Activated naive CD8-positive, alpha-beta T cell treated with anti-CD3 and anti-CD28 coated beads, Interleukin-2, amount 50 U/mL, for 16 hours (primary cell): ENCODE measurements around the gene PRRX2.
"Not testable (repeated sequence)": the region's sequence is repeated elsewhere in the genome, so short reads cannot be mapped to it uniquely, and the experiment has no call there.

Experiments used
- DNase-seq: peaks from one replicate; pipeline ENCODE4 v3.0.0-alpha.2; 2020; ENCODE audit warnings: low read depth, low spot score

PRRX2 gene

DNA sequence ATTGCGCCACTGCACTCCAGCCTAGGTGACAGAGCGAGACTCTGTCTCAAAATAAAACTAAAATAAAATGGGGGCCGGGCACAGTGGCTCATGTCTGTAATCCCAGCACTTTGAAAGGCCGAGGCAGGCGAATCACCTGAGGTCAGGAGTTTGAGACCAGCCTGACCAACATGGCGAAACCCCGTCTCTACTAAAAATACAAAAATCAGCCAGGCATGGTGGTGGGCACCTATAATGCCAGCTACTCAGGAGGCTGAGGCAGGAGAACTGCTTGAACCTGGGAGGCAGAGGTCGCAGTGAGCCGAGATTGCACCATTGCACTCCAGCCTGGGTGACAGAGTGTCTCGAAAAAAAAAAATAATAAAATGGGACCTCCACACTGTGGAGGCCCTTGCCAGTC lies 29.1 kb upstream of the PRRX2 start:
- DNase-seq: not testable (repeated sequence)

DNA sequence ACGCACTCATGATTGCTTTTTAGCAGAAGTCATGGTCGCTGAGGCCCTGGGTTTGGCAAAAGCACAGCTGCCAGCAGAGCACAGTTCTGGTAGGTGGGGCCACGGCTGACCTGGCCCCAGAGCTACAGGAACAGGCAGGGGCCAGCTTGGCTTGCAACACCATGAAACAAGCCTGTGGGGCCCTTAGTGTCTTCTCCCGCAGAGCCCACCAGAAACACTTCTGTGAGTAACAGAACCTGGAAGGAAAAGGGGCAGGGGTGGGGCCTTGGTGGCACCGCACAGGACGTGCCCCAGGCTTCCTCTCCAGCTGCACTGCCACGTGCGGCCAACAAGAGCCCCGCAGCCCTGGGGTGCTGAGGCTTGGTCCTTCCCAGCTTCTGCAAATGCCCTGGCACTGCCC lies 28.3 kb upstream of the PRRX2 start:
- DNase-seq: no peak

DNA sequence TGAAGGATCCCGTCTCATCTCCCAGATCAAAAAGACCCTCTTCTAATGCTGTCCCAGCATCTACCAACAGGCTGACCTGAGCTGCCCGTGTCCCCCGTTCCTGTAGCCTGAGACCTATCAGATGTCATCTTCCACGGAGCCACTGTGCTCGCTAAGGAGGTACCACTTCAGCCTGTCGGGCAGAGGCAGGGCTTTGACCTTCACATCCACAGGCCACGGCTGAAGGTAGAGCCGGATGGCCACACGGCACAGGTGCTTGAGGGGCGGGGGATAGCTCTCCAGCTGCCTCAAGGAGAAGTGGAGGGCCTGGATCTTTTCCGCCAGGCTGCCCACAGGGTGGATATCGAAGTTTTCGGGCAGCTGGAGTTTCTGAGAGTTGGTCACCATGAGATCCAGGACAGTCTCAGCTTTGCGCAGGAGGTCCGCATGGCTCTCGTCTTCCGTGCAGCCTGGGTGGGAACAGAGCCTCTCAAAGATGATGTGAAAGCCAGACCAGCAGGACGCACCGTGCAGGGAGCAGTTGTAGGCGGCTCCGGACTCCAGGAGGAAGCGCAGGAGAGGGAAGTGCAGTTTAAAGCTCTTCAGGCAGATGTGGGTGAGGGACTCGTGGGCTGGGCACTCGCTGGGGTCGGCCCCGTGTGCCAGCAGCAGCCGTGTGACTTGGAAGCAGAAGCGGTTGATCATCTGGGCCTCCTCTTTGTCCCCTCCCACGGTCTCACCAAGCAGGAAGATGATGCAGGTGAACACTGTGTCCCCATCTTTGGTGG lies 27.6 kb upstream of the PRRX2 start:
- no peak for DNase-seq

DNA sequence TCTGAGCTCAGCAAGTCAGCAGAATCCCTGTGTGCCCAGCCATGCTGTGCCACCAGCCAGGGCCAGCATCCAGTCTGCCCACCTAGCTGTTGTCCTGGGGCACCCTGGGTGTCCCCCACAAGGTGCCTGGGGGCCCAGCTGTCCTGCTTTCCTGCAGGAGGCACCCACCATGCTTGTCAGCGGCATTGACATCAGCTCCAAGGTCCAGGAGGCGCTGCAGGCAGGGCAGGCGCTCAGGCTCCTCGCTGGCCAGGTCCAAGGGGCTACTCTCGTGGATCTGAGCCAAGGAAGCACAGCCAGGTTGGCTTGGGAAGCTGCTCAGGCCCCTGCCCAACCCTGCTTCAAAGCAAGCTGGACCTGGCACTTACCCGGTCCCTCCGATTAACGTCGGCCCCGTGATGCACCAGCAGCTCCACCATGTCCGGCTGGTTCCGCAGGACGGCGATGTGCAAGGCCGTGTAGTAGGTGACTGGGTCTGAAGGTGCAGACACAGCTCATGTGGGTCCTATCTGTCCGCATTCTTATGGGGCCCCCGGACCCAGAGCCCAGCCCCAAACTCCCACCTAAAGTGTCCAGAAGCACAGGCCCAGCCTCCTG lies 26.3 kb upstream of the PRRX2 start:
- DNase-seq: no peak

DNA sequence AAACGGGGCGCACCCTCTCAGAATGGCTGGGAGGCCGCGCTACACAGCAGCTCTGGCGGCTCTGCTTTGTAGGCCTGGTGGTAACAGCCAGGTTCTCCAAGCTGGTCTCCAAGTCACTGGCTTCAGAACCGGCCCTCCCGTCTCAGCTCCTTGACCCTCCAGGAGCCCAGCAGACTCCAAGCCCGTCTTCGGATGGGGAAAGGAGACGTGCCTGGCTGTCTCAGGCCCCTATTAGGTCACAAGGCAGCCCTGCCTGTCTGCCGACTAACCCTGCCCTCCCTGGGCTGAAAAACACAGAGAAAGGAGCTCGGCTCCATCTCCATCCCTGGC lies 25.7 kb upstream of the PRRX2 start:
- no peak for DNase-seq

DNA sequence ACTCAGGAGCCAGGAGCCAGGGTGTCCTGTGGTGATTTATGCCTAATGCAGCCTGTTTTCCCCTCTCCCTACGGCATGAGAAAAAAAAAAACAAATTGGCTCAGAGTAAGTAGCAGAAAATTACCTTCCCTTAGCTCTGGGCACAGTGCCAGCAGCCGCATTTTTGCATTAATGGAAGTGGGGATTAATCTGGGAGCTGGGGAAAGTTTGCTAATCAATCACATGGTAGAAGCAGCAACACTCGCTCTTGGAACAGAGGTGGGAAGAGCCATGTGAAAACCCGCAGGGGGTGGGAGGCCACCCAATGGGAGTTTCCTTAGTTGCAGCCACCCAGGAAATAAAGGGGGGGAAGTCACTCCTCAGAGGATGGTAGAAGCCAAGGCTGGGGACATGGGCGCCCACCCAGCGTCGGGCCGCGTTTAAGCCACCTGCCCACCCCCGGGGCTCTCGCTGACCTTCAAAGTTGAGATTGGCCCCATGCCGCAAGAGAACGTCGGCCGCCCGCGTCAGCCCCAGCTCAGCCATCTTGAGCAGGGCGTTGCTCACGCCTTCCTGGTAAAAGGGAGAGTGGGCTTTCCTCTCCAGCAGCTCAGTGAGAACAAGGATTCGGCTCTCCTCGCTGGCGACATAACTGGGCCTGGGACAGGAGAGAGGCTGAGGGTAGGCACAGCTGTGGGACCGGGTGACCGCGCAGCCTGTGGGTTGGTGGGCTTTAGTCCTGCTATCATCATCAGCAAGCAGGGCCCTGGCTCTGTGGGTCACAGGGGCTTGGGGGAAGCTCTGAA lies 25.2 kb upstream of the PRRX2 start:
- DNase-seq: no peak

DNA sequence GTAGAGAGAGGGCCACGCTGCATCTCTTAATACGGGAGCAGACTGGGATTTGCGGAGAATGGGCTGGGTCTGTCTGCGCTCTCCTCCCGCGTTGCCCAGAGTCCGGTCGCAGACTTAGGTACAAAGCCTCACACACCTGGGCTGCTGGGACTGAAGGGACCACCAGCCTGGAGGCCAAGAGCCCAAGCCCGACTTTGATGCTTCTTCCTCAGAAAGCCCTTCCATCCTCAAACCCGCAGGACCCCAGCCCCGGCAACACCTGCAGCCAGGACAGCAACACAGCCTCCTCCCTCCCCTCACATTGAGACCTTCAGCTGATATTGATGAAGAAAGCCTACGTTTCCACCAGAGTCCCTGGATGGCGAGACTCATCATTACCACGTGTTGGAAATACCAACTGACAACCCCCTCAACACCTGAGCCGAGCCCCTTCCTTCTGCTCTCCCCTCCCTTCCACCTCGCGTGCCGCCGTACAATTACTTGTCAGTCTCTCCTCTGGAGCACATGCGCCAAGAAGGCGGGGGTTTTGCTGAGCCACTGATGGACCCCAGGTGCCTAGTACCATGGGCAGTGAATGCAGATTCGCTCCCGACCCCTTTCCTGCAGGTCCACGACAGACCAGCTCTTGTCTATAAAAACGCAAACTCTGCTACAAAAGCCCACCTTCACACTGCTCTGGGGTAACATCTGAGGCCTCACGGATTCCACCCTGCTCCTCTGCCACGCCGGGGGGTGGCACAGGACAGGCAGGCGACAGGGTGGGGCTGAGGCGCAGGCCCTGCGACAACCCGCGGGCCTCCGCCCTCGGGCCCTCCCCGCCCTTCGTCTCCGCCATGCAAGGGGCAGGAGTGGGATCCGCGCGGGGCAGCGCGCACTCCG lies 24.3 kb upstream of the PRRX2 start:
- DNase-seq: no peak

DNA sequence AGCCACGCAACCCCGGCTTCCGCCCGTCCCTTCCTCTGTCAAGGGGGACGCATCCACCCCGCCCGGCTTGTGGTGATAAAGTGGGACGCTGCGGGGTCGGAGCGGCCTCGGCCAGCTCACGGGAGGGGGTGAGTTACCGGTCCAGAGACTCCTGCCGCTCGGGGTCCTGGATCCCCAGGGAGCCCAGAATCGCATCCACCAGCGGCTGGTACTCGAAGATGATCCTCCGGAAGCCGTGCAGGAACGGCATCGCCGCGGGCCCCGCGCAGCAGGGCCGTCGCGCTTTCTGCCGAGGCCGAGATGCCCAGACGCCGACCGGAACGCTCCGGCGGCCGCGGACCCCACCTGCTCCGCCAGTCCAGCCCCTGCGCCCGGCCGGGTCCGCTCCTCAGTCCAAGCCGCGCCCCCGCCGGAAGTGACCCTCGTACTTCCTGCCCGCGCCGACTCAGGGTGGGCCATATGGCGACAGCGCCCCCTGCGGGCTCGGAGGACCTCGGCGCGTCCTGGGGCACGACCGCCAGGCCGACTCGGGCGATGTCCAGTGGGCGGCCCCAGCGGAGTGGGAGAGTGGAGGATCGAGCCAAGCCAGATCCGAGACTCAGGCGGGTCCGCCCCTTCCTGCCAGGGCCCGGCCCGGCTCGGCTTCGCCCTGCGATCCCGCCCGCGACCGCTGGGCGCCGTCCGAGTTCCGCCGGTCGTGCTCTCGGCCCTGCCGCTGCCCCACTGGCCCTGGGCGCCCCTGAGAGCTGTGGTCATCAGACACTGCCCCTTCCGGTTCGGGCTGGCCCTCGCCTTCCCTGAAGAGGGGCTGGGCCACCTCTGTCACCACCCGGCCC lies 23.5 kb upstream of the PRRX2 start, which contains the start of gene ASB6:
Gene ASB6, minus strand, starts transcription at position 402 of the 836 bp plus-strand sequence. Its CDS starts 152 bp downstream, at position 250.
- peak; percentile 87 for DNase-seq

DNA sequence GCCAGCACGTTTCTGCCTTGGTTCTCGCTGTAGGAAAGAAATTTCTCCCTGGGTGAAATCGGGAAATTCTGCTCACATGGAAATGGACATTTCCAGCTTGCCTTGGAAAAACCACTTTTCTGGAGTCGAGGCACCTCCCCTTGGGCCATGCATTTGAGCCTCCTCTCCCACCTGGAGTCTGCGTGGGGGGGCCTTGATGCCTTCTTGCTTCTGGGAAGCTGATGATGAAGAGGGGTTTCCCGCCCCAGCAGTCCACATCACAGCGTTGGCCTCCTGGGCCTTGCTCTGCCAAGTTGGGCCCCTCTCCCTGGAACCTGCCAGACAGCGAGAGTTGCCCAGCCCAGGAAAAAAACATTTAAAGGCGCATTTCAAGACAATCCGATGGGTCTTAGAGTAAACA lies 21.7 kb upstream of the PRRX2 start:
- no peak for DNase-seq

DNA sequence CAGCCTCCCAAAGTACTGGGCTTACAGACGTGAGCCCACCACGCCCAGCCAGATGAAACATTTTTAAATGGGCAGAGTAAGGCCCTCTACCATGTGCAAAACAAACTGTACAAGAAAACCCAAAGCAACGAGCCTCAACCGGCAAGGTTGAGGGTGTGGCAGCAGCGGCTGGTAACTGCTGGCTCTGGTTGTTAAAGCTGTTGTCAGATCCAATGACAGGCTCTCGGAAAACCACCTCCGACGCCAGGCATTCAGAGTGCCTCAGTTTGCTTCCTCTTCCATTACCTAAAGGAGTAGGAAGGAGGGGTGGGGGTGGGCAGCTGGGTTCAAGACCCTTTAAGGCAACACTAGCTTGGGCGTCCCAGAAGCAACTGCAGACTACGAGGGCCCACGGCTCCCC lies 21.1 kb upstream of the PRRX2 start:
- no peak for DNase-seq

DNA sequence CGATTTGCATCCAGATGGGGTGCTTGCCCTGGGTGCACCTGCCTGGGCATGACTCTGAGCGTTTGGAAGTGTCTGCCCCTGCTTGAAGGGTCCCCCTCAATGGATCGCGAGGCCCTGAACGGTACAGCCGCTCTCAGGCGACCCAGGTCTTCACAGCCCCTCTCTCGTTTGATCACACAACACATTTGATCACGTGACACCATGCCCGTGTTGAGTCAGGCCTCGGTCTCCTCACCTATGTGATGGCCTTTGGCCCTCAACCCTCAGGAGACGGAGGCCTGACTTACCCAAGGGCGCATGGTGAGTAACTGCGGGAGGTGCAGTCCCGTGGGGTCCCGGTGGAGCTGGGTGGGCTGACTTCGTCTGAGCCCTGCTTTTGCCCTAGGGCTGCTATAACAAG lies 20.5 kb upstream of the PRRX2 start:
- no peak for DNase-seq

DNA sequence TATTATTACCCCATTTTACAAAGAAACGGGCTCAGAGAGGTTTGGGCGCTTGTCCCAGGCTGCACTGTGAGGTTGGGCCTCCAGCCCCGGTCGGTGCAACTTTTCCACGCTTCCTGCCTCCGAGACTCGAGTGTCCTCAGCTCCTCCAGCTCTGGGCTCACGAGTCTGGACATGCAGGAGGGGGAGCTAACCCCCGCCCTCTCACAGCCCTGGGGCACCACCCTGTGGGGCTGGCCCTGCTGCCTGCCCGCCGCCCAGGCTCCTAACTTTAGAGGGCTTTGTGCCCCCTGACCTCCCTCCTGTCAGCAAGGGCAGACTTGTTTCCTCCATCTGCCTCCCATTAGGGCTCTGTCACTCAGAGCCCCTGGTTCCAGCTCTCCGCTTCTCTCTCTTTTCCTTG lies 19.2 kb upstream of the PRRX2 start:
- DNase-seq: no peak

DNA sequence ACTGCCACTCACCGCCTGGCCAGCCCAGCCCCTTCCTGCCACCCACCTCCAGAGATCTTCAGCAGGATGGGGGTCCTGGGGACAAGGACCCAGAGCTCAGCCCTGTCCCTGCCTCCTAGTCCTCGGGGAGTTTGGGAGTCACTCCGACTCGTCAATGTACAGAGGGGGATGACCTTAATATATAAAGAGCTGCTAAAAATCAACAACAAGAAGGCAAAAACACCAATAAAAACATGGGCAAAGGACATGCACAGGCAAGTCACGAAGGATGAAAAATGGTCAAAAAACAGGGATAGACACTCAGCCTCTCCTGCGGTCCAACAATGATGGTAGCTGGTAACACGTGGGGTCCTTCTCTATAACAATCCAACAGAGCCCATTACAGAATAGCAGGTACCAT lies 18.8 kb upstream of the PRRX2 start:
- no peak for DNase-seq

DNA sequence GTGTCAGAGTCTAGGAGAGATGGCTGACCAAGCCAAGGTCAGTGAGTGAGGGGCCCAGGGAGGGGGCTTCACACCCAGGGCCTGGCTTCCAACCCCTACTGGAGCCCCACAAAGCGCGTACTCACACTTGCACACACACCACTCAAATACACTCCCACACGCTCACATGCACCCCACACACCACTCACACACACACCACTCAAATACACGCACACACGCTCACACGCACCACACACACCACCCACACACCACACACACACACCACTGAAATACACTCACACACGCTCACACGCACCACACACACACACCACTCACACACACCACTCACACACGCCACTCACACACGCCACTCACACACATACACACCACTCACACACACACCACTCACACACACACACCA lies 17.8 kb upstream of the PRRX2 start:
- no peak for DNase-seq

DNA sequence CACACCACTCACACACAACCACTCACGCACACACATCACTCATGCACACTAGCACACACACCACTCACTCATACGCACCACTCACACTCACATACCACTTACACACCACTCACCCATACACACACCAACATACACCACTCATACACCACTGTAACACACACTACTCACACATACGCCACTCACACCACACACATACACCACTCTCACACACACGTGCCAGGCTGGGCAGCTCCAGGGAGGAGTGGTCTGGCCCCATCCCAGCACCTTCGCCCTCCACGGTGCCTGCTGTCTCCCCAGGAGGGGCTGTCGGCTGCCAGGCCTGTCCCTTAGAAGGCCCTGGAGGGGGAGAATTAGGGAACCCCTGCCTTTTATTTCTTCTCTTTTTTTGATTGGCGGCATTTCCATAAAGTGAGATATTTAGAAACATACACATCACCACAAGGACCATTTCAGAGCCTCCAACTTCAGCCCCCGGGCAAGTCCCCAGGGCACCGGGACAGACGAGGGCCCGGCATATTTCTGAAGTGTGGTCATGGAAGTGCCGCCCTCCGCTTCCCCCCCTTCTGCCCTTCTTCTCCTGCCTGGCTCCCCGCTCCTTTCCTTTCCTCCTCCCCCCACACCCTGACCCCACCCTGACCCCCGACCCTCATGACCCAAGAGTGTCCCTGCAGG lies 17.2 kb upstream of the PRRX2 start:
- no peak for DNase-seq

DNA sequence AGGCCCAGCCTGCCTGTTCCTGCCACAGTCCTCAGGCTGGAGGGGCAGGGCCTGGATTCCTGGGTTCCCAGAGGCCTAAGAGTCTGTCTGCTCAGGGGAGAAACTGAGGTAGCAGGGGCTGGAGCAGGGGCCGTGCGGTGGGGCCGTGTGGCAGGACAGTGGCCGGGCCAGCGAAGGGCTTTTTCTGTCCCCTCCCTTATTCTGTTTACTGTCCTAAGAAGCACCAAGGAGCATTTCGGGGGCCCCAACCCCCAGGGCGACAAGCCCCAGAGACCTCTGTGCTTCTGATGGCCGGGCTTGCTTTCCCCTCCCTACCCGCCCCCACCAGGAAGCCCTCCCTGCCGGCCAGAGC lies 16.7 kb upstream of the PRRX2 start:
- no peak for DNase-seq

DNA sequence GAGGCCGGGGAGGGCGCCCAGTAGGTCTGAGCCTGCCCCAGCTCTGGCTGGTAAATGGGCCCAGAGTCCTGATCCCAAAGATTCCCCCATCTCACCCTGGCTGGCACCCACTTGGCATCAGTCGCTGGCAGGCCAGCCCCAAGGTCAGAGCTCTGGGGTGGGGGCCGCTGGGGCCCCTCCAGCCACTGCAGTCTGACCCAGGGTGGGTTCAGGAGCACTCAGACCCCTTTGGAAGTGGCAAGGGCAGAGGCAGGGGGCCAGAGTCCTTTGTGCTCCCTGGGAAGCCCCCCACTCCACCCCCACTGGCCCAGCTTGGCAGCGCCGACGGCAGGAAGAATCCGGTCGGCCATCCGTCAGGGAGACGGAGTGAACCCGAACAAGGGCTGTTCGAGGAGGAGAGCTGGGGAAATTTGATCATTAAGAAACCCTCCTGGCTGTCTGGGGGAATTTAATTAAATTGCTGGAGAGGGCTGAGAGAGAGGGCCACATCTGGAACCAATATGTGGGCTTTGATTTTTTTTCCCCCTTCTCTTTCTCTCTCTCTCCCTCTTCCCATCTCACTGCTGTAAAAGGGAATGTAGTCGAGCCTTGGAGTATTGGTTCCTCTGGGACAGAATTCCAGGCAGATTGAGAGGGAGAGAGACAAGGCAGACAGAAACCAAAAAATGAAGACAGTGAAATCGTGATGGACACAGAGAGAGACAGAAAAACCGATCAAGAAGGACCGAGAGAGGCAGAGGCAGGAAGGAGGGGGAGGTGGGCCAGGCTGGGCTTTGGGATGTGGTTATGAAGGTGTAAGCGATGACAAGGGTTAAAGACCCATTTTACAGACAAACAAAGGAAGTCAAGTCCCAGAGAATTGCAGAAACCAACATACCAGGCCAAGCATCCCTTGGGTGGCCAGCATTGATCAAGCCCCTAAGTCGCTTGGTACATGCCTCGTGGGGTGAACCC lies 15.4 kb upstream of the PRRX2 start:
- DNase-seq: no peak

DNA sequence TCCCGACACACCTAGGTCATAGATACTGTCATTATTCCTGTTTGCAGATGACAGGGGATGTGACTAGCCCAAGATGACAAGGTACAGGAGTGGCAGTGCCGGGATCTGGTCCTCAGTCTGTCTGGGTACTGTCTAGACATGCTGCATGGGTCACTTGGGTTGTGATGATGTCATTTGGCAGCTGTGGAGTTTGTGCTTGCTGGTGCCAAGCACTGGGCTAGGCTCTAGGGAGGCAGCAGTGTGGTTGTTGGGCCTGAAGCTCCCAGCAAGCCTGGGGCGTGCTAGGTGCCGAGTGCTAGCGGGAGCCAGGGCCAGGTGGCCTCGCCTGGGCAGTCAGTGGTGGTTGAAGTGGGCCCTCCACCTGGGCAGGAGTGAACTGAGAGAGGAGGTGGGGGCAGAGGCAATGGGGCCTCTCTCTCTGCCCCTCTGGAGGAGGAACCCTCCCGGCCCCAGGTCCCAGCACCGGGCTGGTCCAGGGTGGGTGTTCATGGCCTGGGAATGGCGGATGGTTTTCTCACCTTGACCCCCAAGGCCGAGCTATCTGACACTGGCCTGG lies 14.7 kb upstream of the PRRX2 start:
- DNase-seq: no peak
